Left forelimb (tissue), 1 donor: ENCODE measurements around the gene KCNQ5.

Source experiments
- DNase-seq: peaks from one replicate; pipeline ENCODE4 v3.0.0-alpha.2; 2018; ENCODE audit warnings: low spot score

KCNQ5 gene

DNA sequence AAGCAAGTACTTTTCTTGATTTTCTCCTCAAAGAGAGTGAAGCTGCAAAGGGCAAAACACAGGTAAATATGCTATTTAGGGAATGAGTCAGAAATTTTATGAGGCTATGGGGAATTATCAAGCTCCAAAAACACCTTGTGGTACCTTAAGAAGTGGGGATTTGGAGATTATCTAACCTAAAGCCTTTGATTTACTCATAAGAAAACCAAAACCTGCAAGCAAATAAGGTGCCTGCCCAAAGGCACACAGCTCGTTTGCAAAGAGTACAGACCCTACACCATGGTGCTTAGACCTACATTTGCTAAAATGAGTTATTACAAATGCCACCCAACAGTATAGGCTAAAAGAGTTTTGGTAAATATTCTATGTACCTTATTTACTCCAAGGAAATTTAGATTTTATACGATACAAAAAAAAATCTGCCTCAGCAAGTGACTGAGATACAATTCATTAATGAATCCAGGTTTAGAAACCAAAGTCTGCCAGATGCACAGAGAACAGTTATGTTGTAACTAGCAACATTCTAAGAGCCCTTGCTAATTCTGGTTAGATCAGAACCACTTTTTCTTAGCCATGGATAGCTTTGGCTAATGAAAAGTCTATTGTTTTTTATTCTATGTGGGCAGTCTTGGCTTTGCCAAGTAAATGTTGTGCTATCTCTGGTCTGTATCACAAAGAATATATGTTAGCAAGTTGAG, 501.9 kb downstream of the KCNQ5 start:
- DNase-seq: no peak

DNA sequence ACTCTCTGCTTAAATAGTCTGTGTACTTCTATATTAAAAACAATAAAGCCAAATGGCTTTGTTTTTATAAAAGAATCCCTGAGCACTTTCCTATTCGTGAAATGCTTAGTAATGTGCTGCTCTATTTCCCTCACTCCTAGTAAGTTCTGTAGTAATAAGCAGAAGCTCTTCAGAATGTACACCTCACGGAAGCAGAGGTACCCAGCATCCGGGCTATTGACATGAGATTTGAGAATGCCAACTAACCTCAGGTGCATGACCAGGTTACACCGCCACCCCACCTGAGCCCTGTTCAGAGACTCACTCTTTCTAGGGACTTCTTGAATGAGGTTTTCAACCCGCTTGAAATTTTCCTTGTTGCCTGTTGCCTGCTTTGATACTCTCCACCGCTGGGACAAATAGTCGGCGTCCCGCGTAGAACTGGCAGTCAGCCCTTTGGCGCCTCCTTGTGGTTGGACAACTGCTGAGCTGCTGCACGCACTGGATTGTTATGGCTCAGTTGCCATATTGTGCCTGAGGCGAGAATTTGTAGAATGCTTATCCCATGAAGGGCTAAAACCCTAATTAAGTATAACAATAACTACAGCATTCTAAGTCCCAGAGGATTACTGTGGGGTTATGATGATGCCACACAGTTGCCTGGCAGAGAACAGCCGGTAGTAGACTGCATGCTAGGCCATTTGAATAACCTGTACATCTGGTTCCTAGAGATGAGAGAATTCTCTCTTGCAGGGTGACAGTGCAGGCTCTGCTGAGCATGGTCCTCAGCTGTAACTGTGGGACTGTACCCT, 508.0 kb downstream of the KCNQ5 start:
- DNase-seq: peak; percentile 83

DNA sequence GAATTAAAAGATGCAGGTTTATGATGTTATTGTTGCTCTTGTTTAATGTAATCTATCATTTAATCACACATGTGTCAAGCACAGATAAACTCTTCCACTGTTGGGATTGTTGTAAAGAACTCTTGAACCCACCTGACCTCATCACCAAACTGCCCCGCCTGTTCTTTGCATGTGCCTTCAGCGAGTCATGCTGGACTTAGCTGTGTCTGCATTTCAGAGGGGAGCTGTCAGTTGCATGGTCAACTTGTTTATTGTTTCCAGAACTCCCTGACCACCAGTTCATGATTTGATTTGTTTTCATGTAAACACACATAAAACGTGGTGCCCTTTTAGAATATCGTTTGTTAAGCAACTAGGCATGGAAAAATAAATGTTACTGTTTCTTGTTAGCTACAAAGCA, 509.8 kb downstream of the KCNQ5 start:
- DNase-seq: no peak

DNA sequence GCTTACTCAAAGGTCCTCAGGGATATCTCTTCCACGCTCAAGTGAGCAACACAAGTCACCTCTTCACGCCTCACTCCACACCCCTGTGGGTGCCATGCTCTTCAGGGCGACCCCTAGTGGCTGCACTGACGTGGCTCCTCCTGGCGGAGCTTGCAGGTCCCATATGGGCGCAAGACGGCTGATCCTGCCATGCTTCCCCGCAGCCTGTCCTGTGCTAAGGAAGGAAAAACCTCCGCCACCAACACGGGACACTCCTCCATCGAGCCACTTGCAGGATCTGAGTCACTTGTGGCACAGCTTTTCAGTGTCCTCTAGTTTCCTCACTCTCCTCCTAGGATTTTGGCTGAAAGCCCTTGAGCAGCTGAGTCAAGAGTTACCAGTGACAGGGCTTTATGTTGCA, 512.7 kb downstream of the KCNQ5 start:
- DNase-seq: no peak

DNA sequence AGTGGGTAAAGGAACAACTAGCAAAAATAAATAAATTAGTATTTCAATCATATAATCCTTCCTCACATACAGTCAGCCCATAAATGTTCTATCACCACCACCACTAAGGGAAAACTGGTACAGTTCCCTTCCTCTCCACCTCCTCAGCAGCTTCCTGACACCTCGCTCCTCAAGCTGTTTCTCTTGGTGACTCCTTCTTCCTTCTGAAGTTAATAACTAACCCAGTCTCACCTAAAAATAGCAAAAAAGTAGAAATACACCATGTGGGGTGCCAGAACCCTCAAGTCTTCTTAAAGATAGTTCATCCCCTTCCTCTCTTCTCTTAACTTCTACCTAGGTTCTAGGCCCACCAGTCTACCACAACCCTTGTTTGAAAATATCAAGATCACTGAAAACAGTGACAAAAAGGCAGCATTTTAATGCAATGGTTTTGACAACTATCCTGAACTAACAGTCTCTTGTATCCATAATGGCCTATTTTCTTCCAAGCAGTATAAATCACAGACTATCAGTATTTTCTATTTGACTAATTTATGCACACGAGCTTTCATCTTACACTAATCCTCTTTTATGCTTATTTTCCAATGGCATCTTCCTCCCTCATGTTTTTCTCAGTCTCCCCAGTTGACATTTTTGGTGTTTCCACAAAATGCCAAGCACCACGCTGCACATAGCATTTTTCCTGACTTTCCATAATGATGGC, 518.0 kb downstream of the KCNQ5 start:
- DNase-seq: no peak

DNA sequence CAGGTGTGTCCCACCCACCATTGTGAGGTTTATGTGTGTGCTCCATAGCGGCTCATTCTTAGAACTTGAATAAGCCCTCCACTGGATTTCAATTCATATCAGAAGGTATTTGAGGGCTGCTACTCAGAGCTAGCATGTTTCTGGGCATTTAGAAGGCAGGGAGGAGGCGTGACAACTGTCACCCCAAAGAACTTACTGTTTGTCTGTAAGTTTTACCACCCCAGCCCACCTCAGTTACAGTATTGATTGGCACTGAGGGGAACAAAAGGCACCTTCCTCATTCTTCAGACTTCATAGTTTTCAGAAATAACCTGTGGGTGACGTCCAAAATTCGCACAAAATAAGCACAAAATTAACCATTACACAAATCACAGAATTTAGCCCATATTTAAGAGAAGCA, 521.7 kb downstream of the KCNQ5 start:
- no peak for DNase-seq

DNA sequence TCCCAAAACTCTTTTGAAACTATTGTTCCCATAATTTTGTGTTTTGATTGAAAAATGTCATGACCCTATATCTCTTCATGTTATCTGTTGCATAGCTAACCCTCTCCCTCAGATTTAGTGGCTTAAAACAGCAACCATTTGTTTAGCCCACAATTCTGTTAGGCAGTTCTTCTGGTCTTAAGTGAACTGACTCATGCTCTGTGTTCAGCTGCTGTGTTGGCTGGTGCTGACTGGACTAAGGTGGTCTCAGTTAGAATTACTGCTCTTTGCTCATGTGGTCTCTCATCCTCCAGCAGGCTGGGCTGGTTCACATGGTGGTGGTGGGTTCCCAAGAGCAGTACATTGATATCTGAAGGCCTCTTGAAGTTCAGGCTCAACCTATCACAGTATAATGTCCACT, 522.7 kb downstream of the KCNQ5 start:
- DNase-seq: no peak

DNA sequence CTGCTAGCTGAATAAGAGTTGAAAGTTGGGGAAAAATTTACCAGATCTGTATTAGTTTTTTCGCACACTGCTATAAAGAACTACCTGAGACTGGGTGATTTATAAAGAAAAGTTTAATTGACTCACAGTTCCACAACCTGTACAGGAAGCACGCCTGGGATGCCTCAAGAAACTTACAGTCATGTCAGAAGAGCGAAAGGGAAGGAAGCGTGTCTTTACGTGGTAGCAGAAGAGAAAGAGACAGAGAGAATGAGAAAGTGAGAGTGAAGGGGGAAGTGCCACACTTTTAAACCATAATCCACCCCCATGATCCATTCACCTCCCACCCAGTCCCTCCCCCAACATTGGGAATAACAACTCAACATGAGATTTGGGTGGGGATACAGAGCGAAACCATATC, 523.8 kb downstream of the KCNQ5 start:
- DNase-seq: no peak

DNA sequence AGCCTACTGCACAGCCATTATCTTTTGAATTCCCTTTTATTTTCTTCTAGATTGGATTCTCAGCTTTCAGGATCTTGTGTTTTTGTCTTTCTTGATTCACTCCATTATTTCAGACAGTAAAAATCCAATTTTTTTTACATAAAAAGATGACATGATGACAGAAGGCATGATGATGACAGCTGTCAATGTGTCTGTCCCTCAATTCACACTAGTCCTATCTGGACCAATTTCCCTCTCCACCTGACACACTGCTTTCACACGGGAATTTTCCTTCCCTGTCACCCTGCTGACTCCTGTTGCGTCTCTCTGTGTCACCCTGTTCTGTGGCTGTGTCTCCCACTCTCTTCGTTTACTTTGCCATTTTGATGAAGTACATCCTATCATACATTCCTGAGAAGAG, 529.9 kb downstream of the KCNQ5 start:
- no peak for DNase-seq

DNA sequence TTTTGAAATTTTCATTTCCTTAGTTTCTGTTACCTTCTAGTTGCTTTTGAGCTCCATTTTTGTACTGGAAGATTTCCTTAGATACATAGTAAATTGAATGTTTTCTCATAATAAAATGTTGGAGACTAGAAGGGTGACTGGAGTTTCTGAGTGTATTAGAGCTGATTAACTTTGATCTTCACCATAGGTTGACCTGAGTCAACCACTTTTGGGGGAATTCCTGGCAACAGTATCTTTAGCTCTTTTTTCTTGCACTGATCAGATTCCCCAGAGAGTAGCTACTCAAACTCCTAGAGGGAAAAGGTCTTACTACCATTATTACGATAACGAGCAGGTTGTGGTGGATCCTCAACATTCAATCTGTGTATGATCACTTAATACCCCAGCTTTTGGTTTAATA, 530.7 kb downstream of the KCNQ5 start:
- DNase-seq: no peak

DNA sequence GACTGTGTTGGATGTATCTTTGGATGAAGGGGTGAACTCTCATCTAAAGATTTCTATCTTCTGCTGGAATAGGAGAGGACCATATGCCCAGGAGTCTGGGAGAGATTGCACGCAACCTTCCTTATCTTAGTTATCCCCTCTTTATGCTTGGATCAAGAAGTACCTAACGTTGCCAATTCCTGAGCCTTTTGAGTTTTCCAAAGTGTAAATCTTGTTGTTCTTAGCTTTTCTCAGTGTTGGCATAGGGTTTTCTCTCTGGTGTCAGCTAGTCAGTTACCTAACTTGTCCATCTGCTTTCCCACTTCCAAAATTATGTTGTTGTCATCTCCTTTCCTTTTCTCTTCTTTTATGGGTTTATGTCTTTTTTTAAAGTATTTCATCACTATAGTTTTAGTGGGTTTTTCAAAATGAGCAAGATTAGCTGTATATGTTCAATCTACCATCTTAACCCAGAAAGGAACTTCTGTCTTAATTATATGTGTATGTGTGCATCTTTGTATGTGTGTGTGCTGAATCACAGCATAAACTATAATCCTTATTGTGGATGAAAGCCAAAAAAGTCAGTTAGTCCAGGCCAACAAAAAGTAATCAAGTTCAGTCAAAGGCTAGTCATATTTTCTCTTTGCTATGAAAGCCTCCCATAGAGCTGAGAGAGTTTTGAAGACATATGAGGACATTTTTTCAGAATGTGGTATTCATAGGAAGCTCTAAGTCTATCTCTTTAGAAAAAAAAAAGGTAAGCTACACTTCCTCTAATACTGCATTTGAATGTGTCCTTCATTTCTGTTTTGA, 531.3 kb downstream of the KCNQ5 start:
- no peak for DNase-seq

DNA sequence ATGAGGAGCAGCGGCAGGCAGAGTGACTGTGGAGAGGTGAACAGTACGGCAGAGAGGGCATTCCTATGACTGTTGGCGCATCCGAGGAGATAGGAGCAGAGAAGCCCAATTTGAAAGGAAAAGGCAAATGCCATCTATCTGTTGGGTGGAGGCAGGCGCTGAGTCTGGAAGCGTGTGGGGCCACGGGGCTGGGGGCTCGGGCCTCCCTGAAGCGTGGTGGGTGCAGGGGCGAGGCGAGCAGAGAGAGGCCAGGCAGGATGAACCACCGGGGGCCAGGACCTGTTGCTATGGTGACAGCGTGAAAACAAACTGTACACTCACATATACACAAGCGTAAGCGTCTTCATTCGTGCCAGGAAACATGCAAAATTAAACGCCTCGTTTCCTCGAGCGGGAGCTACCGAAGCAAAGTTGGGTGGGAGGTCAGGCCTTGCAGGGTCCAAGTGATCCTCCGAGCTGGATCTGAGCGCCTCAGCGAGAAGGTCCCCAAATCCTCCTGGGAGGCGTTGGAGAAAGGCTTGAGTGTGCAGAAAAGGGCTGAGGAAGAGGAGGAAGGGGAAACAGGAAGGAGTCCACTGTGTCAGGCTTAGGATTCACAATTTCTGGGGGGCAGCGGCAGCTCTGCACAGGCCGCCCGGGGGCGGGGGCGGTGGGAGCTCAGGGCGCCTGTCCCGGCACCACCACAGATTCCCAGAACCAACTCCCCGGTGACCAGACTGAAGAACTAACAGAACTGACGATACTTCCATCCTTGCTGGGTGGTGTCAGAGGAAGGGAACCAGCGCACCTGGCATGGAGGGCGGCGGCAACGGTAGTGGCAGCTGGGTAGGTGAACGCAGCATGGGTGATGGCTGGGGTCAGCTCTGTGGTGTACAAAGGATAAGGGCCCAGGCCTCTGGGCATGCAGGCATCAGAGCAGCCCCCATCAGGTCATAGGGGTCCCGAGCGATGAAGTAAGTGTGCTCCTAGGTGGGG, 535.2 kb downstream of the KCNQ5 start:
- no peak for DNase-seq

DNA sequence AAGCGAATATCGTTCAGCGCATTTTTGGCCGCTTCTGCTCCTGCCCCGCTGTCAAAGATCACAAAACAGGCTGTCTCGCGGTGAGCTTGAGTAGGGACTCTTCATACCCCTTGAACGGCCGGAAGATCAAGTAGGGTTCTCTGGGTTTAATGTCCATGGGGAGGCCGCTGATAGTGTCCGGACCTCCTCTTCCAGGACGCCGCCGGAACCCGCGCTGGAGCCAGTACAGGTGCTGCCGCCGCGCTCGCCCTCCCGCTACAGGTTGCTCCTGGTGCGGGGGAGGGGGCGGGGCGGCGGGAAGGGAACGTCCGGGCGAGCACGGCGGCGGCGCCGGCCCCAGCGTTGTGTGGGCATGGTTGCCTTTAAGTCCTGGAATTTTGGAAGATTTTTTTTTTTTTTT, 536.0 kb downstream of the KCNQ5 start:
- DNase-seq: no peak

DNA sequence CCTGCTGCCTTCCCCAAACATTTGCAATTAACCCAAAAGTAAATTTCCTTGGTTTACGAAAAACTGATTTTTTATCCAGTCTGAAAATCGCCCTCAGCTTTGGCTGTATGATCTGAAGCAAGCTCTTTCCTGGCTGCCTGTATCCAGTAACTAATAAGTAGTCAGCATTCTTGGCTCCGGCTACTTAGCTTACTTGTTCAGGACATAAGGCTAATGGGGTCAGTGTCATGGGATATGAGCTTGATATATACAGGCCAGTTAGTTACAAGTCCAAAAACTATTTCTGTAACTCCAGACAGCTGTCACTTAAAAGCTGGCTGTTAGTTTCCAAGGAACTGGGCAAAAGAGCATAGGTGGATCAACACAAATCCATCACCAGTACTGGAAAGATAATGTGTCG, 547.2 kb downstream of the KCNQ5 start:
- no peak for DNase-seq

DNA sequence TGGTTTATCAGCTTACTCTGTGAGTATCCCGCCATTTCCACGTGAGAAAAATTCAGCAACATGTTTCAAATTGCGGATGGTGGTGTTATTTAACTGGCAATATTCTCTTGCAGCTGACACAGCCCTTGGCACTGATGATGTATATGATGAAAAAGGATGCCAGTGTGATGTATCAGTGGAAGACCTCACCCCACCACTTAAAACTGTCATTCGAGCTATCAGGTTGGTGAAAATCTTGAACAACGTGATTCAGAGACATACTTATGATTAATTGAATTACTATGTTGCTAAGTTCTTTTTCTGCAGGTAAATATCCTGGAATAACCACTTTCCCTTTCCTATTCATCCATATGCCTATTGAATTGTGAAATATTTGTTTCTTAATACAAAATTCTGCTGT, 547.8 kb downstream of the KCNQ5 start:
- DNase-seq: no peak

DNA sequence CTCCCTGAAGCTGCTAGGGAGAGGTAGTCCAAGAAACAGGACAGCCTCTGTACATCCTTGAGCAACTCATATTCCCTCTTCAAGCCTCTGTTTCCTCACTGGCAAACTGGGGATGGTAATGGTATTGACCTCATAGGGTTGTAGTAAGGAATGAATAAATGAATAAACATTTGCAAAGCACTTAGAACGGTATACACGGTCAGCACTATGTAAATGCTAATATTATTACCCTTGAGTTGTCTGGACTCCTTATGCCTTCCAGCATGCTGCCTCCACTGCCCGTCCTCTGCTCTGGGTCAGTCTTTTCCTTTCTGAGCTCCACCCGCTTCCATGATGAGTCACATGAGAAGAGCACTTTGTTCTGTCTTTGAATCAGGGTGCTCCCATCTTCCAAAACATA, 552.8 kb downstream of the KCNQ5 start:
- no peak for DNase-seq

DNA sequence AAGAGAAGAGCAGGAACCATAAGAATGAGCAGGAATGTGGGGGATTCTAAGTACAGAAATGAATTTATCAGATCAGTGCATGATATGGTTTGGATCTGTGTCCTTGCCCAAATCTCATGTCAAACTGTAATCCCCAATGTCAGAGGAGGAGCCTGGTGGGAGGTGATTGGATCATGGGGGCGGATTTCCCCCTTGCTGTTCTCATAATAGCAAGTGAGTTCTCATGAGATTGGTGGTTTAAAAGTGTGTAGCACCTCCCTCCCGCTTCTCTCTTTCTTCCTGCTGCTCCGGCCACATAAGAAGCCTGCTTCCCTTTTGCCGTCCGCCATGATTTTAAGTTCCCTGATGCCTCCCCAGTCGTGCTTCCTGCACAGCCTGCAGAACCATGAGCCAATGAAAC, 554.2 kb downstream of the KCNQ5 start:
- no peak for DNase-seq

DNA sequence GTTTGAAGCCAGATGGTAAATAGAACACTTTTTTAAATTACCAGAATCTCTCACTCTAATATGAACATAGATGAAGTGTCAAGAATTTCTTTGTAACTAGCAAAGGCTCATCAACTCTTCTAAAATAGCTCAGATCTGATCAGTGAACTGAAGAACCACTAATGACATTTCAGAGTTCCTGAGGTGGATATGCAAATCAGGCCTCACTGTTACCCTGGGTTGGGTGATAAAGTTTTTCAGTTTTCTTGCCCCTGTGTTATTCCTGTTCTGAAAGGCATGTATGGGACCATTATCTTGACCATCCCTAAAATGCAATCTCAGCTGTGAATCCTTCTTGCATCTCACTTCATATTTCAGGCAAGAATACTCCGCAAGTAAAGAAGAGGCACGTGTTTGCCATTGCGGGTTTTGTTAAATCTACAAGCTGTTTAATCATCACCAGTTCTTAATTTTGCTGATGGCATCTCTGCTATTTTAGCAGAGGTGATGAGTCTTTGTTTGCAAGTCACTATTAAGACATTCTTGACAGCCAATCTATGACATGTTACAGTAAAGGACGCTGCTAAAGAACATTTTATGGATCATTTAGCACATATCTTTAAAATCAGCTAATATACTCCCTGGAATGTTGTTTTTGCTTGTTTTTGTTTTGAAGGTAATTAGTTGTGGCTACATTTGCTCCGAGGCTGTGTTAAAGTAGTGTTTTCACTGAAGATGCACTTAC, 555.5 kb downstream of the KCNQ5 start:
- DNase-seq: no peak

DNA sequence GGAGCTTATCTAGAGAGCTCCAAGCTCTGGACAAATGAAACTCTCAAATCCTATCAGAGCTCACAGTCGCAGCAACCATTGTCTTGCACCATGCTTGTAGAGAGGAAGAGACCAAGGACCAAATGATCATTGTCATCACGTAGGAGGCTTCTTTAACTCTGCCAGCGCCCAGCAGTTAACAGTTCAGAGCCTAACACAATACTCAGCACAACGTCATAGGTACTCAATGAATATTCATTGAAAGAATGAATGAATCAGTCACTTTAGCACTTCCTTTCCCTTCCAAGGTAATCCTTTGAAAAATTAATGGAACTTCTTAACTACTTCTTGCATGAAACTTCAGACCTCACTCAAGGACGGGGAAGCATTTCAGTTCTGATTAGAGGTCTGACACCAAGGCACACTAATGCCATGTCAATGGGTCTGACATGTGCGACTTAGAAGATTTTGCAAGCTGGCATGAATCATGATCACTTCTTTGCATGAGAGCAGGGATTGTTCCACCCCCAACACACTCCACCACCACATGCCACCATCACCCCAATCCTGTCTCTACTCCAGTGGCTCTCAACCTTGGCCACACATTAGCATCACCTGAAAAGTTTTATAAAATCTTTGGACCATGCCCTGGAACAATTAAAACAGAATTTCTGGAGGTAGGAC, 558.3 kb downstream of the KCNQ5 start:
- no peak for DNase-seq
